Cerebellar nuclear complex (tissue), 1 donor: ENCODE measurements around the gene TRIM26.
"Not testable (repeated sequence)": the region's sequence is repeated elsewhere in the genome, so short reads cannot be mapped to it uniquely, and the experiment has no call there.

Source experiments
- DNase-seq, 2 experiments: peaks; one replicate each; lab custom pipeline; 2025; lab: John Stamatoyannopoulos, UW

TRIM26 gene

GRCh38 chr6:30154709-30155519 is 58.3 kb downstream of the TRIM26 start:
- DNase-seq: no peak

GRCh38 chr6:30154061-30154460 is 59.1 kb downstream of the TRIM26 start:
- no peak for DNase-seq

GRCh38 chr6:30152910-30153610 is 60.1 kb downstream of the TRIM26 start:
- DNase-seq: no peak

GRCh38 chr6:30152016-30152673 is 61.1 kb downstream of the TRIM26 start:
- DNase-seq: no peak

- no peak for DNase-seq
Measured at GRCh38 chr6:30151580-30151979, 61.6 kb downstream of the TRIM26 start.

- DNase-seq: no peak
Measured at GRCh38 chr6:30150671-30151395, 62.4 kb downstream of the TRIM26 start.

GRCh38 chr6:30149858-30150550 is 63.2 kb downstream of the TRIM26 start:
- no peak for DNase-seq

GRCh38 chr6:30149234-30149633 is 64.0 kb downstream of the TRIM26 start:
- DNase-seq: no peak

GRCh38 chr6:30147096-30147495 is 66.1 kb downstream of the TRIM26 start:
- no peak for DNase-seq

- DNase-seq: no peak
Measured at GRCh38 chr6:30145818-30146217, 67.4 kb downstream of the TRIM26 start.

- DNase-seq: no peak
Measured at GRCh38 chr6:30144811-30145210, 68.4 kb downstream of the TRIM26 start.

GRCh38 chr6:30143780-30144179 is 69.4 kb downstream of the TRIM26 start:
- no peak for DNase-seq

- DNase-seq: no peak
Measured at GRCh38 chr6:30142665-30143064, 70.5 kb downstream of the TRIM26 start.

GRCh38 chr6:30140240-30140639 is 73.0 kb downstream of the TRIM26 start:
- DNase-seq: not testable (repeated sequence)

- no peak for DNase-seq
Measured at GRCh38 chr6:30136570-30137286, 76.5 kb downstream of the TRIM26 start.

- DNase-seq: no peak
Measured at GRCh38 chr6:30135757-30136156, 77.4 kb downstream of the TRIM26 start, which contains the start of gene TRIM40. TRIM40 (plus strand) TSS chr6:30136140; CDS start chr6:30137037, 897 bp downstream.

- DNase-seq: no peak
Measured at GRCh38 chr6:30135147-30135546, 78.1 kb downstream of the TRIM26 start.
